ENCODE measurements around the gene TTC23.

The TTC23 gene, protein sequence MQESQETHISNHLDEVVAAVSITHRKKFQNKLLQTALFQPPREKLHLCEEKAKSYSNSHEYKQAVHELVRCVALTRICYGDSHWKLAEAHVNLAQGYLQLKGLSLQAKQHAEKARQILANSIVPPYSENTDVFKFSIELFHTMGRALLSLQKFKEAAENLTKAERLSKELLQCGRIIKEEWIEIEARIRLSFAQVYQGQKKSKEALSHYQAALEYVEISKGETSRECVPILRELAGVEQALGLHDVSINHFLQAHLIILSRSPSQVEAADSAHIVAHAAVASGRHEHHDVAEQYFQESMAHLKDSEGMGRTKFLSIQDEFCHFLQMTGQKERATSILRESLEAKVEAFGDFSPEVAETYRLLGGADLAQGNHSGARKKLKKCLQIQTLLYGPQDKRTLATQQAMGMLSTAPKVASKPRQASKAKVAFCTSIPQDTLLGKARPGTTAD

DNA sequence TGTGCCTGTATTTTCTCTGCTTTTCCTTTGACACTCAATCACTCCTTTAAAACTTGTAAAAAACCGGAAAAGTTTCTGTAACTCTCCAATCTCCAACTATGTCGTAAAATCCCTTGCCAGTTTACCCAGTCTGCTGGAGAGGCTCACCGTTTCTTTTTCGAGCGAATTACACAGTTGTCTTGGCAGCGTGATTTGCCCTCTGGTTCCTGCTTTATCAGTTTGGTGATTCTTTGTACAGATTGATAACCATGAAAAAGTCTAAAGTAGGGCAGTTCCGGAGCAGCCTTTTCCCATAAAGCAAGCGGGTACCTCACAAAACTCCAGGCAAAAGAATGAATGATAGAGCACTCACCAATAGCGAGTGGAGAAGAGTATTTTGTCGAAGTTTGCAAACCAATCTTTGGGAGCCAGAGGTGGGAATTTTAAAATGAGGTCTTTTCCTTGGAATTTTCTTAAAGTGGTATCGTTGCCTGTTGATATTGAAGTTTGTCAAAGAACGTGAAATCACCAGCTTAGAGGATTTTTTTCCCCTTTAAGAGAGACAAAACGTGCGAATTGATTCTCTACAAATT is at the start of gene TTC23:
Gene TTC23 (minus strand): TSS at position 312 of the 572 bp plus-strand sequence. CDS start 20,869 bp downstream, outside the sequence.
- no peak for DNase-seq

DNA sequence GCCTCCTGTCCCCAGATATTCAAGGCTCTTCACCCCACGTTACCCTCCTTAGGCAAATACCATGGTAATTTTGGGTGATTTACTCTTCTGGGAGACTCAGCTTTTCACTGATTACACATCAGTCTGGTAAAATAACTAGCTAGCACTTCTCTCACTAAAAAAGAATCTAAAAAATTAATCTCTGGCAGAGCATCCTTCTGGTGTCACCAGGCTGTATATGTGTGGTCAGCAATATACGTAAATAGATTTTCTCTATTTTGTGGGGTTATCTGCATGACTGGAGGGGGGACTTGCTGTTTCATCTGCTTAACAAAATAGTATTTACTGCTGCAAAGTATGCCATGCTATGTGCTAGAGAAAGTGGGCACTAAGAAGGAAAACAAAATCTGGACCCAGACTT is 47.0 kb upstream of the TTC23 start:
- DNase-seq = no peak

DNA sequence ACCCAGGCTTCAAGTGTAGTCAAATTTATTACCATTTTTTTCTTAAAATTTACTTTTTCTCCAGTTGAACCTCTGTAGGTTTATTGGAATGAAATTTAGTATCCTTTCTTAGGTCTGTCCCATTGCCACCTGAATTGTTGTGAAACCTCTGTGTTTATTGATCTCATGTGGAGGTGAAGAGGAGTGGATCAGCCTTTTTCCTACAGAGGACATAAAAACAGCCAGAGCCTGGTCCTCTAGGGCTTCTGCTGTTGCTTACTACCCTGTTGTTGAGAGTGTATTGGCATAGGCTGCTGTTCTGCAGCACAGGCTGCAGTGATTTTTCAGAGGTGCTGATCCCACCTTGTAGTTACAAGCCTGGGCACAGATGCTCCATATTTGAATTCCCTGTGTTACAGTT is 46.5 kb upstream of the TTC23 start:
- no peak for DNase-seq

DNA sequence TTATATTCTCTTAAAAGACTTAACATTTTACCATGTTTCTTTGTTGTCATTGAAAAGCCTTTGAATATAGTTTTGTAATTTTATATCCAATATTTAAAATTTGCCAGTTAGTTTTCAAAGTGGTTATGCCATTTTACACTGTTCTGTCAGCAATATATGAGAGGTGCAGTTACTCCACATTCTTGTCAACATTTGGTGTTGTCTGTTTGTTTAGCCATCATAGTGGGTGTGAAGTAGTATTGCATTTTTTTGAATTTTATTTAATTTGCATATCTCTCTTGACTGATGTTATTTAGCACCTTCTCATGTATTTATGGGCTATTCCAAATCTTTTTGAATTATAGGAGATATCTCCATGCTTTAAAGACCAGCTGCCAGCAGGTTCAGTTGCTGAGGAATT is 42.3 kb upstream of the TTC23 start:
- no peak for DNase-seq

DNA sequence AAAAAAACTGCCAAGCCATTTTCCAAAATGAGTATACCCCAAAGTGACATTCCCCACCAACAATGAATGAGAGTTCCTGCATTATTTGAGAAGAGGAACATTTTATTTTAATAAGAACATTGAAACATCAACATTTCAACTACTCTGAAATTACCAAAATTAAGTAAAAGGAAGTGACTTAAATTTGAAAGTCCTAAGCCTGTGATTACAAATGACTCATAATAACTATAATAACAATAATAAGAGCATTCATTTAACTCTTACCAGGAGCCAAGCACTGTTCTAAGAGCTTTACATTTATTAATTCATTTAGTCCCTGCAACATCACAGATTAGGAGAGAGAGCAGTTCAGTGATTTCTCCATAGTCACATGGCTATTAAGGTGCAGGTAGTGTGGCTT is 34.3 kb upstream of the TTC23 start:
- DNase-seq = no peak

DNA sequence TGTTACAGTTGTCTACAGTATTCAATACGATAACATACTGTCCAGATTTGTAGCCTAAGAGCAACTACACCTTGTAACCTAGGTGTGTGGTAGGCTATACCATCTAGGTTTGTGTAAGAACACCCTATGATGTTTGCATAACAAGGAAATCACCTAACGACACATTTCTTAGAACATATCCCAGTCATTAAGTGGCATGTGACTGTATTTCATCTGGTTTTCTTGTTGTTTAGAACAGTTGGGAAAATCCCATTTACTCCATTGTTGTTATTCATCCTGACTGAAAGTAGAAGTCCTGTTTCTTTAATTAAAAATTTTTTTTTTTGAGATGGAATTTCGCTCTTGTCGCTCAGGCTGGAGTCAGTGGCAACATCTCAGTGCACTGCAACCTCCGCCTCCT is 33.2 kb upstream of the TTC23 start:
- DNase-seq = no peak

DNA sequence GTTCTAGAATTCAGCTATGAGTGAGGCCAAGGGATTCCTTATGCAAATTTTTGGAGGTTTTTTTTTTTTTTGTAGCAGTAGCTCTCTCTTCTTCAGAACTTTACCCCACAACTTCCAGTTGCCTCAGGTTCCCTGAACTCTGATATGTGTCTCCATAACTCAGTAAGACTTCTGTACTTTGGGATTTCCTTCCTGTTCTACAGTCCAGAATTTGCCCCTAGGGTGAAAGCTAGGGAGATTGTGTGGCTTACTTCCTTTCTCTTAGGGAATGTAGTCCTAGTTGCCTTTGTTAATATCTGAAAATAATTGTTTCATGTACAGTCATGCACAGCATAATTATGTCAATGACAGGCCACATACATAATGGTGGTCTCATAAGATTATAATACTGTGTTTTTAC is 32.7 kb upstream of the TTC23 start:
- DNase-seq = no peak

DNA sequence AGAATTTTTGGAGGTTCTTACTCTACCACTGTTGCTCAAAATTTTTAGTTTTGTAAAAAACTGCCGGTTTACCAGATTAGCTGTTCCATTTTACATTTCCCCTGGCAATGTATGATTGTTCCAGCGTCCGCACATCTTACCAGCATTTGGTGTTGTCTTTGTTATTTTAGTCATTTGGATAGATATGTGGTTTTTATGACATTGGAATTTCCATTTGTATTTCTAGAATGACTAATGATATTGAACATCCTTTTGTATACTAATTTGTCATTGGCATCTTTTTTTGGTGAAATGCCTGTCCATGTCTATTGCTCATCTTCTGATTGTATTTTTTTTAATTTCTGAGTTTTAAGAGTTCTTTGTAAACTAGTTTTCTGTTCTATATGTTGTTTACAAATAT is 30.4 kb upstream of the TTC23 start:
- DNase-seq = no peak

DNA sequence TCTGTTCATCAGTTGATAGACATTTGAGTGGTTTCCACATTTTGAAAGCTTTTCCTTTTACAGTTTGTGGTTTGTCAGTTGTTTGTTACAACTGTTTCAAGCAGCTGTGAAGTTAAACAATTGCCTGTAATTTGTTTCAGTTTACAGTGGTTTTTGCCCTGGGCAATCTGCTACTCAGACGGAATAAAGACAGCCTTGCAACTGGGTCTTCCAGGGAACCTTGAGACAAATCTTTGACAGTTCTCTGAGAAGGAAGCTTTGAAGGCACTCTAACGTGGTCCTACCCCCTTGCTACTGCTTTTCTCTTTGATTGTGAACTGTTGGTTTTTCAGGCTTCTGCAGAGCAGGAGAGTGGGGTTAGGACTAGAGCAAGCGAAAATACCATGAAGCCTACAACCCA is 29.9 kb upstream of the TTC23 start:
- DNase-seq = no peak

DNA sequence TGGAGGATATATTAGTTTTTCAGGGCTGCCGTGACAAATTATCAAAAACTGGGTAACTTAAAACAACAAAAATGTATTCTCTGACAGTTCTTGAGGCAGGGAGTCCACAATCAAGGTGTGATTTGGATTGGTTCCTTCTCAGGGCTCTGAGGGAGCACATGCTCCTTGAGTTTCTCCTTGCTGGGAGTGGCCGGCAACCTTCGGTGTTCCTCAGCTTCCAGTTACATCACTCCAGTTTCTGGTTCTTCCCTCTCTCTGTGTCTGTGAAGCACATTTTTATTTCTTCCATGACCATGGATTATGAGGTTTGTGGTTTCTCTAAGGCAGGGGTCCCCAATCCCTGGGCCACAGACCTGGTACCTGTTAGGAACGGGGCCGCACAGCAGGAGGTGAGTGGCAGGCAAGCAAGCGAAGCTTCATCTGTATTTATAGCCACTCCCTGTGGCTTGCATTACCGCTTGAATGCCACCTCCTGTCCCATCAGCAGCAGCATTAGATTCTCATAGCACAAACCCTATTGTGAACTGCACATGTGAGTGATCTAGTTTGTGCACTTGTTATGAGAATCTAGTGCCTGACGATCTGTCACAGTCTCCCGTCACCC is 26.2 kb upstream of the TTC23 start:
- no peak for DNase-seq

DNA sequence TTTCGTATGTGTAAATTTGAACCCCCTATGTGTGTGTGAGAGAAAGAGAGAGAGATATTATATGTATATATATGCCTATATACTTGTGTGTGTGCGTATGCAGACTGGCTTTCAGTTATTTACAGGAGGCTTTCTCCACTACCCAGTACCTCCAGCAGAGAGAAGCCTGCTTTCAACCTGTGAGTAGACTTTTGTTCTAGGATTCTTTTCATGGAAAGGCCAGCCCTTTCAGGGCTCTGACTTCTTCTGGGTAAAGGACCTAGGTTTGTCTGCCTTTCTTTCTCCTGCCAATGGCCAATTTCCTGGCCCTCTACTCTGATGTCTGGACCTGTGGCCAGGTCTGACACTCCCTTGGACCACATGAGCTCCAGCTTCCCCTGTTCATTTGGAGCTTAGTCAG is 25.7 kb upstream of the TTC23 start:
- no peak for DNase-seq

DNA sequence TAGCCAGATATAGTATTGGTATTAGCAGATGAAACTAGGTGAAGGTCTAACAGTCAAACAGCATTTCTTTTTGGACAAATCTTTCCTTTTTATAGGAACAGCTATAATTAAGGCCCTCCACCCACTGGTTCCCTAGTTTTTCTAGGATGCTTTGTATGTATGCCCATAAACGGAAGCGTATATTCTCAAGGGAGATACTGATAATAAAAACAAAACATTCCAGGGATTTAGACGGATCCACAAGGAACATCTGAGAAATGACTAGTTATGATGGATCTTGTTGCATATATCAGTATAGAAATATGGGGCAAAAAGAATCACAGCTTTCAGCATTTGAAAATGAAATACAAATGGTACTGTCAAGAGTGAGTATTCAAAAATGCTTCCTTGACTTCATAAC is 24.4 kb upstream of the TTC23 start:
- DNase-seq = no peak

DNA sequence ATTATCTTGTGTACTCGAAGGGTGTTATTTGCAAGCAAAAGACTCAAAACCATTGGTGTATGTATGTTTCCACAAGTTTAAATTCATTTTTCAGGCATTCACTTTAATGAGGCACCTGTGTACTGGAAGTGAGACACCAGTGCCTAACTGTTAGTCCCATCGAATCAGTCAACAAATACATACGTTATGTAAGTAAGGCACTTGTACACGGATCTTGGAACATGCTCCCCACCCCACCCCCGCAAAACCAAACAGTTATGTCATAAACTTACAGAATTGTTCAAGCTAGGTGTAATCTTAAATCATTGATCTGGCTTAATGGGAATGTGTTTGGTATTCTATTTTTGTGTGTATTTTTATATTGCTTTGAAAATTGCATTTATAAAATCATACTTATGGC is 19.1 kb upstream of the TTC23 start:
- no peak for DNase-seq

DNA sequence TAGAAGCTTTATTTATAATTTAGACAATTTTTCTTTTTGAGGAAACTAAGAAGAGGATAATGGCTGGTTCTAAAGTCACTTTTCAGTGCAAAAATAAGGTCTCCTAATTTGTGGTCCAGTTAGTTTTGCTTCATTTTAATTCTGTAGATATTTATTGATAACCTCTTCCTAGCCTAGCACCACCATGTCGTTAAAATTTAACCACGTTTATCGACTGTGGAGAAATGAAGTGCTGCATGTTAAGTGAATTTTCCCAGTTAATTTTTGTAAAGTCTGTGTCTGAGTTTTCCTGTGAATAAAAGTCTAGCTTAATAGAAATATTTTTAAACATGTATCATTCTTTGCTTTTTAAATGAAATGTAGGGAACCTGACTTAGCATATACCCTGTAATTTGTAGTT is 18.6 kb upstream of the TTC23 start:
- no peak for DNase-seq

DNA sequence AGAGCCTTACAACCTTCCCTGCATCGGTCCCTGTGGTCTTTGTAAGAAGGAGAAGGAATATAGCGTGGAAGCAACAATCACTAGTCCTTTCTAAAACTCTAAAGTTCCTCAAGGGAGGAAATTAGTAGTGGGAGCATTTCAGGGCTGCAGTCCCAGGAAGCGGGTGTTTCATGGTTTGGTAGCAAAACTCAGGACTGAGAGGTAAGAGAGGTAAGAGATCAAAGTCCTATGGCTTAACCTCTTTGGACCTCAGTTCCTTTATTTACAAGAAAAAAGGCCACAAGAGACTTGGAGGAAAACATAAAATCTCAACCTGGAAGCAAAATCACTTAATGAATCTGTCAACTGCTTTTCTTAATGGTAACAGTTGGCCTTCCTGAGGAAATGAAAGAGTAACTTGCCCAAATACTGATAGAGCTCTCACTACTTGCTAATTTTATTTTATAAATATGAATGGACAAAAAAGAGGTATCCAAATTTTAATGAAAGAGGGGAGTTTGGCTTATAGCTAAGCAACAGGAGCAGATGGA is 16.2 kb upstream of the TTC23 start:
- no peak for DNase-seq

DNA sequence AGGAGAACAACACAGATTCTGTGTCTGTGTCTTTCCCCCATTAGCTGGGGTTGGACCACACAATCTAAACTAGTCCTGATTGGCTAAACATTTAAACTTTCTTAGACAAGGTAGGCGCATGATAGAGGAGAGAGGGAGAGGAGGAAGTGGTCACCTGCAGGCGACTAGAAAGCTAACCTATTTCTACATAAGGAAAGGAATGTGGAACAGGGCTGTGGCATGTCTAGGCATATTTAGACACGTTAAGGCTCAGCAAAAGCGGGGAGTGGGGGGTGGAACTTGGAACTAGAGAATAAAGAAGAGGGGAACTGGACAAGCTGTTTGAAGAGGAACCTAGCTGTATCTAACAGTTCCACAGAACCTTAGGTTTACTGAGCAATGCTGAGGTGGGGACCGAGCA is 14.7 kb upstream of the TTC23 start:
- no peak for DNase-seq

DNA sequence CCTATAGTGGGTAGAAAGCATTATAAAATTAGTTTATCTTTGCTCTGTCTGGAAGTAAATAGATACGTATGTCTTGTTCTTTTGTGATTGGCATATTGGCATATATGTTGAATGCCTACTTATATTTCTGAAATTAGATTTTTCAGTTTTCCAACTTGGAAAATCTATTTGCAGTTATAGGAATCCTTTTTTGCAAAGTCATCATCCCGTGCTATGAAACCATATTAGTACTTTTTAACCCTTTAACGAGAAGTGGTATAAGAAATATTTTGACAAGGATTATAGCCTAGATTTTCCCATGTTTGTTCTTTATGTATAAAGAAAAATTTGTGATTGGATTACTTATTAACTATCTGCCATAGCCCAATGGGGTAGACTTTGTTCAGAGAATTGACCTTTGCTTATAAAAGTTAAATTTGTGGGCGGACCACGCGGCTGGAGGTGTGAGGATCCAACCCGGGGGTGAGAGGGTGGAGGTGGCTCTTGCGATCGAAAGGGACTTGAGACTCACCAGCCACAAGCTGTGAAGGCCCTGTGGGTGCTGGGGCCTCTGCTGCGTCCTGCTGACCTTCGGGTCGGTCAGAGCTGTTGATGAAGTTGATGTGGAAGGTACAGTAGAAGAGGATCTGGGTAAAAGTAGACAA is 7.8 kb upstream of the TTC23 start:
- no peak for DNase-seq

DNA sequence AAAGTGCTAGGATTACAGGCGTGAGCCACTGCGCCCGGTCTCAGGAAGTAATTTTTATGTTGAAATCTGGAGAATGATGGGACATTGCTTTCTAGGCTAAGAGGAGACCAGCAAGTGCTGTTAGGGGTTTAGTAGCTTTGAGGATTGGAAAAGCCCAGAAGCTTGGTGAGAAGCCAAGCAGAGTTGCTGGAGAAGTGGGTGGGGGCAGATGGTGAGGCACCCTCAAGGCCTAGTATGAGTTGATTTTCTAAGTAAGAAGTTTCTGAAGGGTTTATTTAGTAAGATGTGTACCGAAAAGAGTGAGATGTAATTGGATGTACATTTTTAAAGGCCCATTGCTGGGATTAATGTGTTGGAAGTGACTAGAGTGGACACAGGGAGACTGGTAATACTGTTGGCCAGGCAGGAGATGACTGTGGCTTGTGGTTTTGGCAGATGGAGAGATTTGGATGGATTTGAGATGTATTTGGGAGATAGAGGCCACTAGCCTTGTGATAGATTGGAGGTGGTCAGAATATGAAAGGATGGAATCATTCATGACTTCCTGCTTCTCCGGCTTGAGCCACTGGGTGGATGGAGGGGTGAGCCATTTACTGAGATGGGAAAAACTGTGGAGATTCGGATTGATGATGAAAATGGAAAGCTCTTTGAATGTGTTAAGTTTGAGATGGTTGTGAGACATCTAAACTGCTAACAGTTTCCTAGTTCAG is 4.2 kb upstream of the TTC23 start:
- DNase-seq = no peak

DNA sequence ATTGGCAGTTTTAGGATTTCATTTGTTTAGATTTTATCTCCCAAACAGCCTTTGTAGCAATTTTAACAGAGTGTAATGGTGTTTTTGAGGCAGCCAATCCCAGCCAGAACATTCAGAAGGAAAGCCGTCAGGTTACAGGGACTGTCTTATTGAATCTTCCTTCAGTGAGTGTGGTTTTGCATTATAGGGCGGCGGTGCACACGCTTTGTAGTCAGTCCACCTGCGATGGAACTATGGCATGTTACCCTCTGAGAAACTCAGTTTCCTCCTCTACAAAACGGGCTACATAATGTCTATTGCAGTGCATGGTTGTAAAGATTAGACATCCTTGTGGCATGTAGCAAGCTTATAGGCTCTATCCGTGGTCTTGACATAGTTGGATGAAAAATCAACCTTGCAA is 2.9 kb upstream of the TTC23 start:
- no peak for DNase-seq

DNA sequence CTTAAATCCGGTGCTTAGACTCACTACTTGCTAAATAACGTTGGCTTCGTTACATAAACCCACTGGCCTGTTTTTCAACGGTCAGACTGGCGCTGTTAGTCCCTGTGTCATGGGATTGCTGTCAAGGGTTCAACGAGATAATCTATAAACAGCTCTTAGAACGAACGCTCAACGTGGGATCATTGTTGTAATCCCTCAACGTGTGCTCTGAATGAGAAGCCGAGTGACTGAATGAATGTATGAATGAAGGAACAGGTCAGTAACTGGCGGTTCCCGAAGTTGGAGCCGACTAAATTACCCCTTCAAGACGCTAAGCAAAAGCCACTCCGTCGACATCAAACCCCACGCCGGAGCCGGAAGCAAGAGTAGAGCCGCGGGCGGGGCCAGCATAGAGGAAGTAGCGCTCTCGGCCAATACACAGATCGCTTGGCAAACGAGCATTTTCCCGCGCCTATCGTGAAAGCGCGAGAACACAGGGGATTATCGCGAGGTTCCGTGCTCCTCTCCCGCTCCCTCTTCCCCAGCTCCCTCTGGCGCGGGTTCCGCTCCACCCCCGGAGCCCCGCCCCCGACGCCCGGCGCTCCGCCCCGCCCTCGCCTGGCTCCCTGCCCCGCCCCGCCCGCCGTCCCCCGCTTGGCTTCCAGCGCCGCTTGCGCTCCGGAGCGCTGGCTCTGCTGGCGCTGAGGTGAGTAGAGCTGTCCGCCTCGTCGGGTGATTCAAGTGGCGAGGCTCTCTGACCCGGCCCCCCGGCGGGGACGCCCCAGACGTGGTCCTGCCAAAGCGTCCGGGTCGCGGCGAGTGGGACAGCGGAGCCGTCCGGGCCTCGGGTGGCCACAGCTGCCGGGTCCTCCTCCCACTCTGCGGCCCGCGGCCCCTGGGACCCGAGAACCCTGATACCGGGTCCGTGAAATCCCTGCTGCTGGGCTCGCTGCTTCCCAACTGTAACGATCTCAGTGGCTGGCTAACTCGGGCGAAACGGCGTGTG is 1.8 kb upstream of the TTC23 start, which contains the start of gene LRRC28:
Gene LRRC28 (plus strand): TSS at position 625 of the 985 bp plus-strand sequence. CDS start 4,477 bp downstream, outside the sequence.
- DNase-seq = peak; percentile 97

DNA sequence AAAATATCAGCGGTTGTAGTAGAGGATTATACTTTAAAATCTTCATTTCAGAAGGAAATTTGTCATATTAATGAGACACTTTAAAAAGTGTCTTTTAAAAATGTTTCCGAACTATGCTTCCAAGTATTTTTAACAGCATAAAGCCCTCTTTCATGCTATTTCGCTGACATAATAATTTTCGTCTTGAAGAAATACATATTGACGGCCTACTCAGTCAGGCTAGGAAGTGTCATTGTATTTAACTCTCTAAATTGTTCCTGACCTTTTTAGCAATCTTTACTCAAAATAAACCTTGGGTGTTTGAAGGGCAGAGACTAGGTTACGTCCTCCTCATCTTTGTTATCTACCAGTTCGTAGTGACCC is 1.1 kb upstream of the TTC23 start:
- no peak for DNase-seq

DNA sequence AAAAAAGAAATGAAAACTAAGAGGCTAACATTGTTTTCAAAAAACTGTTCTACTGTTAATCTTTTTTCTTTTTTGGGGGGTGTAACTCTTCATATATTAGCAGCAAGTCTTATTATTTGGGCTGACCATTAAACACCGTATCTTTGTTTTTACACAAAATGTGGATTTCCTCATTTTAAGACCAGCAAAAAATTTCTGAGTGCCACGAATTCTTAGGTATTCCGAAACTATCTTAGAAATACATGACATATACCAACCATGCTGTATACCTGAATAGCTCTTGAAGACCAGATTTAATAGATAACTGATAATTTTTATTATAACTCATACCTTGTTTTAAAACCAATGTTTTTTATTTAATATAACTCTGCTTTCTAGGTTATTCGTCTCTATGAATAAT is 620 bp upstream of the TTC23 start:
- DNase-seq = no peak
